Natural killer cell treated with Interleukin-12 subunit alpha and Interleukin-12 subunit beta and Interleukin-15 and Interleukin-18, amount 100 ng/mL, for 72 hours (primary cell): ENCODE measurements around the gene SLC23A2. TPM values are rescaled to one million over a fixed set of nuclear protein-coding genes. Genes with fewer than 3 reads are reported as not detected.

Experiments
- ATAC-seq, 2 donors: fragments of 150-1000 bp; cut with Tn5 transposase in 1 of 2; sonication (Bioruptor Pico), chemical (Tn5 transposase) in 1 of 2; 2 replicates each; pipeline ENCODE4 v1.10.0; 2021
- DNase-seq: peaks from one replicate; pipeline ENCODE4 v3.0.0; 2022; ENCODE audit warnings: low spot score
- H3K27ac Mint-ChIP-seq, 2 donors: 1 replicate in 1 of 2; 2 replicates in 1 of 2; pipeline ENCODE4 v1.8.0; 2022; ENCODE audit warnings: mixed read lengths in 2 of 2, mild to moderate bottlenecking in 1 of 2, moderate library complexity in 1 of 2
- H3K27me3 Mint-ChIP-seq, 2 donors: 1 replicate in 1 of 2; 2 replicates in 1 of 2; pipeline ENCODE4 v1.8.0; 2022; ENCODE audit warnings: mixed read lengths in 2 of 2
- H3K36me3 Mint-ChIP-seq: one replicate; pipeline ENCODE4 v1.8.0; 2022; ENCODE audit warnings: mixed read lengths
- H3K4me1 Mint-ChIP-seq, 2 donors: 1 replicate in 1 of 2; 2 replicates in 1 of 2; pipeline ENCODE4 v1.8.0; 2022; ENCODE audit warnings: low read depth in 2 of 2, mixed read lengths in 2 of 2, mild to moderate bottlenecking in 1 of 2
- H3K4me3 Mint-ChIP-seq: one replicate; pipeline ENCODE4 v1.8.0; 2022; ENCODE audit warnings: mixed read lengths
- H3K9me3 Mint-ChIP-seq: 2 replicates; pipeline ENCODE4 v1.8.0; 2022; ENCODE audit warnings: mixed read lengths
- total RNA-seq, 2 donors: library from RNA; stranded (reverse); gene quantifications; one replicate each; pipeline ENCODE4 v1.2.3, GENCODE V29; 2022

The SLC23A2 gene
- total RNA-seq, 2 donors from 2014 or later: 18.6 to 32.9 TPM

DNA sequence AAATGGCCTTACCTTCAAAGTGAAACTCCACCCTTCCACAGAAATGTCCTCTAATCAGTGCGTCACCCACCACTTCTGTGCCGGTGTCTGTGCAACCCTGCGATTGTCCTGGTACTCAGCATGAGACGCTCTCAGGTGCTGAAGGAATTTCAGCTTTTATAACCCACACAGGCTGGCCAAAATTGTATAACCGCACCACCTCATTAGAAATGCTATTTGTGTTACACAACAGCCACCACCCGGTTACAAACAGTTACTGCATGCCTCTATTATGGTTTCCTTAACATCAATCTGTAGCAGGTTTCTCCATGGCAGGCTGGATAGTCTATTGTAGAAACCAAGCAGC is 51.5 kb downstream of the SLC23A2 start:
- H3K4me3 Mint-ChIP-seq: no peak overlapping the region
- no peaks in the 10 kb centered on the region for H3K9me3 Mint-ChIP-seq
- H3K4me1 Mint-ChIP-seq: peaks cover 15 to 20% of the 10 kb centered on the region in 2 donors
- DNase-seq (no peak), ATAC-seq (no peak)
- peak overlapping the region in 1 of 2 donors; percentile 0 for H3K27ac Mint-ChIP-seq
- no peaks in the 10 kb centered on the region for H3K27me3 Mint-ChIP-seq
- H3K36me3 Mint-ChIP-seq: peaks cover 5% of the 10 kb centered on the region

DNA sequence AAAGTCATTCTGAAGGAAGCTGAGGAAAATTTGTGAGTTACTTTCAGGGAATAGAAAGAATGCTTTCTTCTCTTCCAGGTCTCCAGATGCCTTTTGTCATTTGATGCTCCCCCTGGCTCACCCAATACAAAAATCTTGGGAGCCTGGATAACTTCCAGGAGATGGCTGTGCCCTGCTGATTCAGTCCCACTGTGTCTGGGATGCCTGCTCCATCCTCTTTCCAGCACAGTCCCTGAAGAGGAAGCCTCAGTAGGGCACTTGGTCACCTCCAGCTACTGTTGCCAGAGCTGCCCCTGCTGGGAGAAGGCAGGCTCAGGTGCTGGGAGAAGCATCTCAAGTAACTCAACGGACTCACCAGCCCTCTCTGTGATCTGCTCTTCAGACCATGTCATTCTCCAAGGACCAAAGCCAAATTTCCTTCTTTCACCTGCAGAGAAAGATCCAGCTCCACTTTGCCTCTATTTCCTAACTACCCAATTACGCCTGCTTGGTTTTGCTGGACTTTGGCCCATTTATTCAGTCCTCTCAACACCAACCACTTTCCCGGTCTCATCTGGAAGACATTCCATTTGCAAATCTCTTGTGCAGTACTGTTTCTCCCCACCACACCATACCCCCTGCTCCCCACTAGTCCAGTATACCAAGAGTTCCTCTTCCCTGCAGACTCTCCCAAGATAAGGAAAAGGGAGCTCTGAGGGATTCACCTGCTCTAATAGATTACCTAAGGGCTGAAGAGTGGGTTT is 53.3 kb downstream of the SLC23A2 start:
- DNase-seq (no peak), ATAC-seq (no peak)
- peaks cover 5% of the 10 kb centered on the region for H3K36me3 Mint-ChIP-seq
- no peaks in the 10 kb centered on the region for H3K27me3 Mint-ChIP-seq
- H3K4me3 Mint-ChIP-seq: no peak overlapping the region
- peaks cover 15 to 20% of the 10 kb centered on the region in 2 donors for H3K4me1 Mint-ChIP-seq
- H3K9me3 Mint-ChIP-seq: no peaks in the 10 kb centered on the region
- peak overlapping the region in 1 of 2 donors; percentile 5 for H3K27ac Mint-ChIP-seq

DNA sequence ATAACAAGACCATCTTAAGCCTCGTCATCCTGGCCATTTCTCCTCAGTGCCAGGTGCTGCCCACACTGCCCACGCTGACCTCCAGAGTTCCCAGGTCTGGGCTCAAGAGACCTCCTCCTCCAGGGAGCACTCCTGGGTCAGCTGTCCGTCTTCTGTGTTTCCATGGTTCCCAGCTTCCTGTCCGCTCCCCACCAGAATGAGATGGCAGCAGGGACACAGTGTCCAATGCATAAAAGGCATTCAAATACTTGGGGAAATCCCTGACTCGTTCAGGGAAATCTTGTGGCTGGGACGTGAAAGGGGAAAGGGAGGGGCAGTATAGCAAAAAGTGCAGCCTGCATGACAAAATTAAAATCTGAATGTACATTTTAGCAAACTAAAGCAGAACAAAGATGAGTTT is 54.3 kb downstream of the SLC23A2 start:
- no peak for DNase-seq
- Mint-ChIP-seq H3K4me3 (no peak overlapping the region), H3K27me3 (no peaks in the 10 kb centered on the region), H3K4me1 (peaks cover 21% of the 10 kb centered on the region in 2 donors), H3K9me3 (no peaks in the 10 kb centered on the region), H3K36me3 (peaks cover under 1% of the 10 kb centered on the region), H3K27ac (peak overlapping the region in 1 of 2 donors; percentile 76)
- ATAC-seq: peak in 1 of 2 donors; percentile 75

DNA sequence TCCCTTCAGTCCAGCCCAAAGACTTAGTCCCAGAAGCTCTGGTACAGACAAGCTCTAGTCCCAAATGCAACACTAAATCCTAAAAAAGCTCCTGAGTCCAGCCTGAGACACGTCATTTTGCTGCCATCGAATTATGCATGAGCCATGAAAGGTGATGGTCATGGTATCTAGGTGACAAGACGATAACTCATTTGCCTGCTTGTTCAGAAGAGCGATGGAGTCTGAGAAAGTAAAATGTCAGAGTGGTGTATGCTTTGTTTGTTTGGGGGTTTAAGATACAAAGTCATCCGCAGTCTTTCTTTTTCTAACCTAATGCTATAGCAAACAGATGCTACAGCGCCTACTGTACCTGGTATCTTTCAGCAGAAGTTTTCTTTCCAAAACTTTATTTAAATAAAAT is 54.7 kb downstream of the SLC23A2 start:
- Mint-ChIP-seq H3K4me1 (peaks cover 22 to 23% of the 10 kb centered on the region in 2 donors), H3K9me3 (no peaks in the 10 kb centered on the region), H3K36me3 (no peaks in the 10 kb centered on the region), H3K4me3 (no peak overlapping the region), H3K27ac (peak overlapping the region in 1 of 2 donors; percentile 76), H3K27me3 (no peaks in the 10 kb centered on the region)
- no peak for DNase-seq
- no peak for ATAC-seq

DNA sequence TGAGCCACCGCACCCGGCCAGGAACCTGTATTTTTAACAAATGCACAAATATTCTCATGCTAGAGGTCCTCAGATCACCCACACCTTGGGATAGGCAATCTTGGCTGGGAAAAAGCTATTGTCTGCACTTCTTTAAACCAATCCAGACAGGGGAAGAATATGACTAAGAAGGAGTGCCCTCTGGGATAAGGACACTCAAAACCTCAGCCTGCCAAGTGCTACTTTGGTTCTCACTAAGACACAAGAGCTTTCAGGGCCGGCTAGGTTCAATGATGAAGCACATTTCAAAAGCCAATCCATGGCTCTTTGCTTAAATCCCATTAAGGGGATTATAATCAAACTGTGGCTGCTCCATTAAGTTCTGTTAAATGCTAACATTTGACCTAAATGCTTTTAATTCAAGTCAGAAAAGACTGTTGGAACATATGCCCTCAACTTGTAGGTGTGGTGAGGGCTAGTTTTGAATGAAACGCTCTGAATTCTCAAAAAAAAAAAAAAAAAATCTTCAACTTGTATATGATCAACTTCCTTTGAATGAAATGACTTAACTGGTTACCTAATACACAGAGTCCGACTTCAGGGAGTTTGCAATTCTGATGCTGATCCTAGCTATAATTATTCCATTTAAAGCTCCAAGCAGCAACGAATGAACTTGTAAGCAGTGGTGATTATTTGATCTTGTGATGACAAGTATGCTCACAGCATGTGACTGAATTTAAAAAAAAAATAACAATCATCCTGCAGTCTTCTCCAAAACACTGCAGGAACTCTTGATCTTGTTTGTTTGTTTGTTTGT is 56.6 kb downstream of the SLC23A2 start:
- Mint-ChIP-seq H3K36me3 (no peaks in the 10 kb centered on the region), H3K4me1 (peaks cover 16 to 17% of the 10 kb centered on the region in 2 donors), H3K4me3 (no peak overlapping the region), H3K27ac (peak overlapping the region in 1 of 2 donors; percentile 66), H3K27me3 (no peaks in the 10 kb centered on the region), H3K9me3 (no peaks in the 10 kb centered on the region)
- ATAC-seq (no peak), DNase-seq (no peak)

DNA sequence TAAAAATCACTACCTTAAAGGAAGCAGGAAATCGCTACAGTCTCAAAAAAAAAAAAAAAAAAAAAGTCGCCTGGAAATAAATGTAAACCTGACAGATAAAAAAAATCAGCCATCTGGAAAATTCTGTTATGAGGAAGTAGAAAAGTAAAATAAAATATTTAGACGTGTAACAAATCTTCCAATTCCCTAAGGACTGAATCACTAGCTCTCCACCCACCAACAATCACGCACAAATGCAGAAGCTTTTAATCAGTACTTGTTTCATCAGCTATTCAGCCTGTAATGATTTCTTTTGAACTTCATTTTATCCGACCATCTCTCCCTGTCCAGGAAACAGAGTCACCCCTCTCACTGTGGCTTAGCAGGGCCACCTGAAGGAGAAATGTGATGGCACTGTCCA is 59.0 kb downstream of the SLC23A2 start:
- H3K36me3 Mint-ChIP-seq: no peaks in the 10 kb centered on the region
- peak overlapping the region in 1 of 2 donors; percentile 65 for H3K27ac Mint-ChIP-seq
- H3K4me1 Mint-ChIP-seq: peaks cover 12 to 13% of the 10 kb centered on the region in 2 donors
- DNase-seq: no peak
- no peaks in the 10 kb centered on the region for H3K27me3 Mint-ChIP-seq
- no peak for ATAC-seq
- no peak overlapping the region for H3K4me3 Mint-ChIP-seq
- H3K9me3 Mint-ChIP-seq: no peaks in the 10 kb centered on the region

DNA sequence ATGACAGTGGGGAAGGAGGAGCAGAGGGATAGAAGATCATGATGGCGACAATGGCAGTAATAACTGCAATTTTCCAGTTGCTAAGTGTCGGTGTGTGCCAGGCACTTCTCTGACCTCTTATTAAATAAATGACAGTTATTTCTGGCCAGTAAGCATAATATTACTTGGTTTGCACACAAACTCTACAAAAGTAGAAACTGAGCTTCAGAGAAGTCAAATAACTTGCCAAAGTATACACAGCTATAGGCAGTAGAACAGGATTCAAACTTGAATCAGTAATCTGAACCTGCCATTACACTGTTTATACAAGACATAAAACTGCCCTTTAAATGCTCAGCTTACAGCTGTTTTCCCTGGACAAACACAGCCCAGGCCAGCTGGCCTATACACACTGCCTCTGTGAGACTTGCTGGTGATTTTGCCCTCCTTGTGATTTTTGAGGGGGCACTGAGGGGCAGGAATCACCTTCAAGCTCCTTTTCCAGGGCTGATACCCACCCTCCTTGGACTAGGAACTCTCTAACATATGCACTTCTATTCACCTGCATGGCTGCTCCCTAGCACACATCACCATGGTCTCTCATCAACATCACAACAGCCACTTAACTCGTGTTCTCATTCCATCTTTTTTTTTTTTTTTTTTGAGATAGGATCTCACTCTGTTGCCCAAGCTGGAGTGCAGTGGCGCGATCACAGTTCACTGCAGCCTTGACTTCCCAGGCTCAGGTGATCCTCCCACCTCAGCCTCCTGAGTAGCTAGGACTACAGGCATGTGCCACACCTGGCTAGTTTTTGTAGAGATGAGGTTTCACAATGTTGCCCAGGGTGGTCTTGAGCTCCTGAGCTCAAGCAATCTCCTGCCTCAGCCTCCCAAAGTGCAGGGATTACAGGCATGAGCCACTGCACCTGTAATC is 63.6 kb downstream of the SLC23A2 start:
- H3K27ac Mint-ChIP-seq: no peak overlapping the region
- DNase-seq (no peak), ATAC-seq (peak in 1 of 2 donors; percentile 28)
- peaks cover 7 to 9% of the 10 kb centered on the region in 2 donors for H3K4me1 Mint-ChIP-seq
- H3K36me3 Mint-ChIP-seq: no peaks in the 10 kb centered on the region
- H3K4me3 Mint-ChIP-seq: no peak overlapping the region
- no peaks in the 10 kb centered on the region for H3K9me3 Mint-ChIP-seq
- H3K27me3 Mint-ChIP-seq: no peaks in the 10 kb centered on the region

DNA sequence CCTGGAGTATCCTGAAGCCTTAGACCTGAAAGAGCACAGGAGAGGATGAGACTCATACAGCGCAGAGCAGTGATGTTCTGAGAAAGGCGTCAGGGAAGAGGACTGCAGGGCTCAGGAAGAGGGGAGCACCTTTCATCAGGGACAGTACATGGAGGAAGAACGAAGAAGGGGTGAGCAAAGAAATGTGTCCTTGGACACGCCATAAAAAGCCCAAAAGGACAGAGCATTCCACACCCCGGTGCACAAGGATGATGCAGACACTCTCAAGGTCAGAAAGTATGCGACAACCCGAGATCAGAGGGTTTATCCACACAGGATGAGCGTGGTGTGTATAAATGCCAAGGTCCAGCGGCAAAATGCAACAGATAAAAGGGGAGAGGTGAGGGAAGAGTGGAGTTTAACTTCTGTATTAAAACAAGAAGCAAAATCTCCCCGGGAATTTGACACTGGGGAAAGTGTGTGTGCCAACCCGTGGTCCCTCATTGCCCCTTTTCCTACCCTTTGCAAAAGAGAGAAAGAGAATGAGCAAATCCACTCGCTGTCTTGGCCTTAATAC is 64.4 kb downstream of the SLC23A2 start:
- DNase-seq: no peak
- H3K27me3 Mint-ChIP-seq: no peaks in the 10 kb centered on the region
- peaks cover 0 to 4% of the 10 kb centered on the region in 2 donors for H3K4me1 Mint-ChIP-seq
- H3K4me3 Mint-ChIP-seq: no peak overlapping the region
- no peaks in the 10 kb centered on the region for H3K36me3 Mint-ChIP-seq
- no peak for ATAC-seq
- no peaks in the 10 kb centered on the region for H3K9me3 Mint-ChIP-seq
- H3K27ac Mint-ChIP-seq: no peak overlapping the region

DNA sequence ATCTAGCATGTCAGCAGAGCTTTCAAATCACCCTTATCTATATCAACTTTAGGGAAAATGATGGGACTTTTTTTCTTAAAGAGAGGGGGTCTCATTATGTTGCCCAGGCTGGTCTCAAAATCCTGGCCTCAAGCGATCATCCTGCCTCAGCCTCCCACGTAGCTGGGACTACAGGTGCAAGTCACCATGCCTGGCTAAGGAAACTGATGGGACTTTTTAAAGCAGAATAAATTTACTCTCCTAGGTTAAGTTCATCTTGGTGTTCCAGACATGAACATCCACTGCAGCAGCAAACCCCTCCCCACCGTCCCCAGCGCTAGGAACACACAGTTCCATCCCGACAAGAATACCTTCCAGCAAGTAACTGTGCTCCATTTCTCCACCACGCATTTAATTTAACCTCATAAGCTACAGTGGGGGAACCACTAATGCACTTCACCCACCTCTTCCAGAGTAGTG is 64.9 kb downstream of the SLC23A2 start:
- DNase-seq (no peak), ATAC-seq (no peak)
- Mint-ChIP-seq H3K27me3 (no peaks in the 10 kb centered on the region), H3K36me3 (no peaks in the 10 kb centered on the region), H3K4me3 (no peak overlapping the region), H3K9me3 (no peaks in the 10 kb centered on the region), H3K4me1 (peaks cover 0 to 3% of the 10 kb centered on the region in 2 donors), H3K27ac (no peak overlapping the region)

DNA sequence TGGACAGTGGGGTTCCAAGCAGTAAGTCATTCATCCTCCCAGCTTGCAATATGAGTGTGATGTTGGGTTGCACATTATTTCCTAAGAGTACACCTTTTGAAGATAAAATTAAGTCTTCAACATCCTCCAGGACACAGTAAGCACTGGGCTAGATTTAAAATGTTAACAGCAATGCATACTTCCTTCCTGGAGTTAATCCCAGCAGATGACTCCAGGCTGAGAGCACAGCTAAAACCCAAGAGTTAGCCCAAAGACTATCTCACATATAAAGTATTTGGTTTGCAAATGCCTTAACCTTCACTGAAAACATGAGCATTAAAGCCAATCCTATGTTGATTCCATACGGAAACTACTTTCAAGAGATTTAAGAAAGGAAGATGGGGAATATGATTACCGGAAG is 69.2 kb downstream of the SLC23A2 start:
- no peak for ATAC-seq
- H3K27me3 Mint-ChIP-seq: no peaks in the 10 kb centered on the region
- H3K4me1 Mint-ChIP-seq: peaks cover 5 to 11% of the 10 kb centered on the region in 2 donors

DNA sequence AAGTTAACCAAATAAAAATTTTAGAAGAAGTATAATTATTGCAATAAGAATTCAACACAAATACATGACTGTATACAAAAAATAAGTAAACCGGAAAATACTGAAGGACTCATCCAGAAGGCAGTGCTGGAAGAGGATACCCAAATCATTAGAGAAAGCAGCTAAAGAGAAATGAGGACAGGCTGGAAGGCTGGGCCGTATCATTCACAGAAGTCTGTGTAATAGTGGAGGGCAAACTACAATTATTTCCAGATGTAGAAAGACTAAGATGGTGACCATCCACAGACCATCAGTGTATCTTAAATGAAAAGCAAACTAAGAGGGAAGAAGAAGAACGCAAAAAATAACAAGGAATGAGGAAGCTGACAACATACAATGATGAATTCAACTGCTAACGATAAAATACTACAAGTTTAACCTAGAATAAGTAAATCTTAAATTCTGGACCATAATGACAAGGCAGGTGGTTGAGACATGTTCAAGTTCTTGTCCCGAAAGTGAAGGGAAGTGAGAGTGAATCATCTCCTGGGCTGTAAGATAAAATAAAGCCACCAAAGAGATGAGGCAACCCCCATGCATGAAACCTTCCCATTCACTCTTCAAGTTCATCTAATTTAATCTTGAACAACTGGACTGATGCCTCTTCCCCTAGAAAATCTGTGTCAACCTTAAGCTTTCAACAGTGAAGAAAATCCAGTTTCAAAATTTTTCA is 71.5 kb downstream of the SLC23A2 start:
- Mint-ChIP-seq H3K4me3 (no peak overlapping the region), H3K9me3 (no peaks in the 10 kb centered on the region), H3K4me1 (peaks cover 11% of the 10 kb centered on the region in 2 donors), H3K27ac (no peak overlapping the region), H3K36me3 (peaks cover 6% of the 10 kb centered on the region), H3K27me3 (no peaks in the 10 kb centered on the region)
- DNase-seq (no peak), ATAC-seq (no peak)

More for the DNA sequence above, 69.2 kb downstream of the SLC23A2 start:
- DNase-seq: no peak
- peaks cover 6% of the 10 kb centered on the region for H3K36me3 Mint-ChIP-seq
- H3K9me3 Mint-ChIP-seq: no peaks in the 10 kb centered on the region
- H3K4me3 Mint-ChIP-seq: no peak overlapping the region
- H3K27ac Mint-ChIP-seq: no peak overlapping the region

DNA sequence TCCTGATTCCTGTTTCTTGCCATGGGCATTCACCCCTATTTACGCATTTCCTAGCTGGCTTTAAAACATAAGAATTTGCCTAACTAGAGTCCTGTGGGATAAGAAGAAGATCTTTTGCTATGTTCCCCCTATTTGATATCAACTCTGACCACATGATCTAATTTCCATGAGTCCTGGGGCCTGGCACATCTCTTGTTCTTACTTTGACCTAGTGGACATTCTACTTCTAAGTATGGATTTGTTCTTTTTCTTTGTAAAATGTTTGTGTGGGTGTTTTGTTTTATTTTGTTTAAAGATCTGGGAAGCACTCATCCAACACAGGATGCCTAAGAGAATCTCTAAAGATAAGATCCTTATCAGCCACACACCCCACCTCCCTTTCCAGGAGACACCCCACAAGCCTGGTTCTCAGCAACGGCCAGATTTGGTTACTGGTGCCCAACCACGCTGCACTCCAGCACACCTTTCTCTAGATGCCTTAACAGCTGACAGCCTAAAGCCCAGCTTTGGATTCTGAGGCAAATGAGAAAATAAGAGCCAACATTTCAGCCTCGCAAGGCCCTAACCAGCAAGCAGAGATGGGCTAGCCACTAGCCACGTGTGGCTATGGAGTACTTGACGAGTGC is 74.7 kb downstream of the SLC23A2 start:
- H3K27ac Mint-ChIP-seq: no peak overlapping the region
- DNase-seq: no peak
- H3K4me3 Mint-ChIP-seq: no peak overlapping the region
- peaks cover 11% of the 10 kb centered on the region in 2 donors for H3K4me1 Mint-ChIP-seq
- no peak for ATAC-seq
- H3K9me3 Mint-ChIP-seq: no peaks in the 10 kb centered on the region
- H3K36me3 Mint-ChIP-seq: peaks cover 6% of the 10 kb centered on the region
- H3K27me3 Mint-ChIP-seq: no peaks in the 10 kb centered on the region
